NT2/D1 (cell line): ENCODE data around the gene CNOT9.
"Not testable (repeated sequence)": the region's sequence is repeated elsewhere in the genome, so short reads cannot be mapped to it uniquely, and the experiment has no call there.

Experiments used
- DNase-seq: peaks from one replicate; pipeline ENCODE4 v3.0.0-alpha.2; 2011; ENCODE audit warnings: low read depth, low spot score
- H3K27me3 ChIP-seq: 2 replicates; pipeline ENCODE4 v1.6.0; 2011; ENCODE audit warnings: mild to moderate bottlenecking; ENCODE audit not compliant: insufficient read length, insufficient read depth
- H3K36me3 ChIP-seq: 2 replicates; pipeline ENCODE4 v1.6.1; 2011; ENCODE audit warnings: mild to moderate bottlenecking, low read length, mixed read lengths; ENCODE audit not compliant: insufficient read depth, insufficient read length
- H3K4me1 ChIP-seq: 2 replicates; pipeline ENCODE4 v1.5.1; 2011; ENCODE audit not compliant: insufficient read depth, insufficient read length
- H3K4me3 ChIP-seq: 2 replicates; pipeline ENCODE4 v1.5.1; 2011; ENCODE audit warnings: low read depth; ENCODE audit not compliant: insufficient read length
- H3K9ac ChIP-seq: 2 replicates; pipeline ENCODE4 v1.6.0; 2011; ENCODE audit warnings: low read depth; ENCODE audit not compliant: insufficient read length
- H3K9me3 ChIP-seq: 2 replicates; pipeline ENCODE4 v1.5.1; 2011; ENCODE audit warnings: mild to moderate bottlenecking, low read length; ENCODE audit not compliant: insufficient read depth
- SUZ12 ChIP-seq: IDR thresholded peaks from 2 replicates; pipeline ENCODE4 v1.6.1; 2011; ENCODE audit not compliant: insufficient read length, insufficient read depth; ENCODE audit errors: extremely low read depth
- YY1 ChIP-seq: IDR thresholded peaks from 2 replicates; pipeline ENCODE4 v1.6.1; 2011; ENCODE audit not compliant: insufficient read length, insufficient read depth
- ZNF274 ChIP-seq: IDR thresholded peaks from 2 replicates; pipeline ENCODE4 v1.6.1; 2011; ENCODE audit warnings: mild to moderate bottlenecking, low read depth, low read length

Gene CNOT9

GRCh38 chr2:218568190-218569037, at the start of gene CNOT9, which contains the start of gene USP37:
Gene CNOT9, plus strand, starts transcription at chr2:218568839. Its CDS starts 116 bp downstream, at chr2:218568955.
Gene USP37, minus strand, starts transcription at chr2:218568351. Its CDS starts 9,698 bp downstream, at chr2:218558653.
- Histone ChIP-seq H3K9ac (peak within 1 kb of the TSS; percentile 94), H3K4me3 (peak within 1 kb of the TSS; percentile 86), H3K4me1 (no peaks in the 10 kb centered on the region), H3K27me3 (no peaks in the 10 kb centered on the region), H3K36me3 (peaks cover 64% of the 10 kb centered on the region), H3K9me3 (no peaks in the 10 kb centered on the region)
- DNase-seq = peak; percentile 98
- peak; percentile 61 for TF ChIP-seq YY1
- no peak for TF ChIP-seq SUZ12

- Histone ChIP-seq H3K9me3 (no peaks in the 10 kb centered on the region), H3K4me3 (no peak overlapping the region), H3K9ac (no peak overlapping the region), H3K36me3 (peaks cover 36% of the 10 kb centered on the region), H3K4me1 (no peaks in the 10 kb centered on the region), H3K27me3 (no peaks in the 10 kb centered on the region)
- no peak for TF ChIP-seq ZNF274
- TF ChIP-seq SUZ12 = no peak
- TF ChIP-seq YY1 = no peak
- no peak for DNase-seq
Measured at GRCh38 chr2:218518876-218519275, 49.8 kb upstream of the CNOT9 start.

- Histone ChIP-seq H3K9me3 (no peaks in the 10 kb centered on the region; the same call in 1 of the 2 replicates), H3K36me3 (peaks cover 60% of the 10 kb centered on the region), H3K27me3 (no peaks in the 10 kb centered on the region), H3K4me1 (no peaks in the 10 kb centered on the region), H3K4me3 (no peak overlapping the region), H3K9ac (no peak overlapping the region)
- no peak for DNase-seq
- TF ChIP-seq SUZ12 (no peak), ZNF274 (no peak), YY1 (no peak)
Measured at GRCh38 chr2:218523651-218524050, 45.0 kb upstream of the CNOT9 start.

- not testable (repeated sequence) for H3K4me1 ChIP-seq, H3K27me3 ChIP-seq, DNase-seq, H3K9ac ChIP-seq, H3K9me3 ChIP-seq, H3K4me3 ChIP-seq
- peaks cover 83% of the 10 kb centered on the region for H3K36me3 ChIP-seq
Measured at GRCh38 chr2:218528409-218528808, 40.2 kb upstream of the CNOT9 start.

- TF ChIP-seq YY1 (no peak), SUZ12 (no peak)
- peaks cover 80% of the 10 kb centered on the region for H3K36me3 ChIP-seq
- H3K9ac ChIP-seq = no peak overlapping the region
- no peaks in the 10 kb centered on the region for H3K4me1 ChIP-seq
- no peaks in the 10 kb centered on the region for H3K27me3 ChIP-seq
- H3K9me3 ChIP-seq = no peaks in the 10 kb centered on the region; the same call in 1 of the 2 replicates
- no peak overlapping the region for H3K4me3 ChIP-seq
- DNase-seq = no peak
Measured at GRCh38 chr2:218529990-218530389, 38.6 kb upstream of the CNOT9 start.

- Histone ChIP-seq H3K9ac (no peak overlapping the region), H3K36me3 (peaks cover 78% of the 10 kb centered on the region), H3K4me3 (no peak overlapping the region), H3K27me3 (no peaks in the 10 kb centered on the region), H3K4me1 (no peaks in the 10 kb centered on the region), H3K9me3 (no peaks in the 10 kb centered on the region)
- TF ChIP-seq YY1 = no peak
- DNase-seq = no peak
Measured at GRCh38 chr2:218536804-218537494, 31.7 kb upstream of the CNOT9 start.

GRCh38 chr2:218540015-218540414, 28.6 kb upstream of the CNOT9 start:
- no peak for DNase-seq
- no peaks in the 10 kb centered on the region for H3K9me3 ChIP-seq
- H3K4me3 ChIP-seq = no peak overlapping the region
- TF ChIP-seq SUZ12 = no peak
- TF ChIP-seq YY1 = no peak
- no peak for TF ChIP-seq ZNF274
- H3K27me3 ChIP-seq = no peaks in the 10 kb centered on the region
- no peak overlapping the region for H3K9ac ChIP-seq
- H3K36me3 ChIP-seq = peaks cover 77% of the 10 kb centered on the region
- no peaks in the 10 kb centered on the region for H3K4me1 ChIP-seq
